Stimulated activated CD8-positive, alpha-beta memory T cell treated with anti-CD3 and anti-CD28 coated beads, Interleukin-7, amount 100 ng/mL, for 24 hours (primary cell): ENCODE data around the gene LYSMD1.
"Not testable (repeated sequence)": the region's sequence is repeated elsewhere in the genome, so short reads cannot be mapped to it uniquely, and the experiment has no call there.

Experiments
- DNase-seq: peaks from one replicate; pipeline ENCODE4 v3.0.0-alpha.2; 2020; ENCODE audit warnings: low read depth

The LYSMD1 gene

GRCh38 chr1:151165738-151166504 is at the start of gene LYSMD1, which contains the start of gene SCNM1:
LYSMD1 (minus strand) TSS chr1:151165902; CDS start chr1:151165258, 644 bp downstream.
SCNM1 (plus strand) TSS chr1:151166144; CDS start chr1:151166153, 9 bp downstream.
- DNase-seq, result peak; percentile 88

GRCh38 chr1:151213560-151213959 is 47.9 kb upstream of the LYSMD1 start:
- no peak for DNase-seq

- no peak for DNase-seq
These were observed 46.4 kb upstream of the LYSMD1 start for GRCh38 chr1:151211972-151212705.

GRCh38 chr1:151210830-151211229 is 45.1 kb upstream of the LYSMD1 start:
- DNase-seq, result no peak

GRCh38 chr1:151205381-151205965 is 39.8 kb upstream of the LYSMD1 start:
- not testable (repeated sequence) for DNase-seq

GRCh38 chr1:151199873-151200581 is 34.3 kb upstream of the LYSMD1 start:
- DNase-seq, result no peak

- peak; percentile 99 for DNase-seq
These were observed 32.8 kb upstream of the LYSMD1 start, which contains the start of gene PIP5K1A for GRCh38 chr1:151198254-151199127. PIP5K1A (plus strand) TSS chr1:151198552; CDS start chr1:151198997, 445 bp downstream.

- DNase-seq, result no peak
These were observed 32.2 kb upstream of the LYSMD1 start for GRCh38 chr1:151197863-151198253.

GRCh38 chr1:151196292-151196800 is 30.6 kb upstream of the LYSMD1 start:
- DNase-seq, result no peak

GRCh38 chr1:151194894-151195594 is 29.3 kb upstream of the LYSMD1 start:
- not testable (repeated sequence) for DNase-seq

- DNase-seq, result no peak
These were observed 28.2 kb upstream of the LYSMD1 start for GRCh38 chr1:151193856-151194255.

- no peak for DNase-seq
These were observed 27.6 kb upstream of the LYSMD1 start for GRCh38 chr1:151193304-151193703.

- no peak for DNase-seq
These were observed 26.3 kb upstream of the LYSMD1 start for GRCh38 chr1:151192047-151192446.

GRCh38 chr1:151189637-151190445 is 24.1 kb upstream of the LYSMD1 start, which contains the start of gene VPS72:
VPS72 (minus strand) TSS chr1:151190197; CDS start chr1:151190121, 76 bp downstream.
- peak; percentile 72 for DNase-seq

GRCh38 chr1:151188667-151189066 is 23.0 kb upstream of the LYSMD1 start:
- not testable (repeated sequence) for DNase-seq

- DNase-seq, result no peak
These were observed 21.5 kb upstream of the LYSMD1 start for GRCh38 chr1:151187205-151187604.

- no peak for DNase-seq
These were observed 18.5 kb upstream of the LYSMD1 start for GRCh38 chr1:151184211-151184610.

- DNase-seq, result no peak
These were observed 10.9 kb upstream of the LYSMD1 start for GRCh38 chr1:151176514-151177045.

GRCh38 chr1:151175863-151176262 is 10.2 kb upstream of the LYSMD1 start, which contains the start of gene TMOD4:
TMOD4 (minus strand) TSS chr1:151175981; CDS start chr1:151174875, 1,106 bp downstream.
- DNase-seq, result no peak
